NCI-H2171 treated with DMSO at 0.1 percent for 48 hours (cell line): ENCODE data around the gene LCN9.
"Not testable (repeated sequence)": the region's sequence is repeated elsewhere in the genome, so short reads cannot be mapped to it uniquely, and the experiment has no call there.

Experiments
- DNase-seq: peaks from one replicate; lab custom pipeline; 2025; lab: John Stamatoyannopoulos, UW

Gene LCN9

GRCh38 chr9:135647884-135648283 is 15.2 kb upstream of the LCN9 start:
- DNase-seq: no peak

- DNase-seq: peak; percentile 21
Observed at GRCh38 chr9:135648494-135649410, 14.4 kb upstream of the LCN9 start.

- DNase-seq: no peak
Observed at GRCh38 chr9:135649508-135649907, 13.6 kb upstream of the LCN9 start.

GRCh38 chr9:135650408-135650807 is 12.7 kb upstream of the LCN9 start:
- no peak for DNase-seq

DNA sequence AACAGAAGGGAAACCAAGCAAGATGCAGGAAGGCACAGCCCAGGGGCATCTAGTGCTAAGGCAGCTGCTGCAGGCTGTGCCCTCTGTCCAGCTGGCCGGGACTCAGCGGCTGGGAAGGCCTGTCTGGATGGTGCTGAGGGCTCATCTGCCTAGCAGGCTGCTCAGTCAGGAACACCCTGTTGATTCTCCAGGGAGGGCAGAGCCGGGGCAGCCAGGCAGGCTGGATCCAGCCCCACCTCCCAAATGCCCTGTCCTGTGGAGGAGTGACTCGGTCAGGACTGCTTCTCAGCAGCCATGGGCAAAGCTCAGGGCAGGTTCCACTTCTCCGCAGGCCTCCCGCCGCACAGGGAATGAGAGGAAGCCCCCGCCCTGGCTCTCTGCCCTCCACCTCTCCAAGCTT is 7.8 kb upstream of the LCN9 start:
- no peak for DNase-seq

- no peak for DNase-seq
Observed at GRCh38 chr9:135657416-135657815, 5.7 kb upstream of the LCN9 start.

DNA sequence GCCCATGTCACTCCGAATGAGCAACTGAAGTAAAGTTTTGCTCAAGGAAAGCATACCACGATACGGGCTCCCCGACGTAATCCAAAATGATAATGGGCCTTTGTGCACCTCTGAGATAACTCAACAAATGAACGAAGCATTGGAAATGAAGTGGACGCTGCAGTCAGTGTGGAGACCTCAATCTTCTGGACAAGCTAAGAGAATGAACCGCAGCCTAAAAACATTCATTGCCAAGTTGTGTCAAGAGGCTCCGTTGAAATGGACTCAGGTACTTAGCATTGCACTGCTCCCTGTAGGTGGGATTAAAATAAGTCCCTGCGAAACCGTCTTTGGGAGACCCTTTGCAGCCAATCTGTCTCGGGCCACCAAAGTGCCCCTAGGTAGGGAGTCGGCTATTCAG is 3.9 kb upstream of the LCN9 start:
- no peak for DNase-seq

GRCh38 chr9:135660407-135660806 is 2.7 kb upstream of the LCN9 start:
- DNase-seq: no peak

DNA sequence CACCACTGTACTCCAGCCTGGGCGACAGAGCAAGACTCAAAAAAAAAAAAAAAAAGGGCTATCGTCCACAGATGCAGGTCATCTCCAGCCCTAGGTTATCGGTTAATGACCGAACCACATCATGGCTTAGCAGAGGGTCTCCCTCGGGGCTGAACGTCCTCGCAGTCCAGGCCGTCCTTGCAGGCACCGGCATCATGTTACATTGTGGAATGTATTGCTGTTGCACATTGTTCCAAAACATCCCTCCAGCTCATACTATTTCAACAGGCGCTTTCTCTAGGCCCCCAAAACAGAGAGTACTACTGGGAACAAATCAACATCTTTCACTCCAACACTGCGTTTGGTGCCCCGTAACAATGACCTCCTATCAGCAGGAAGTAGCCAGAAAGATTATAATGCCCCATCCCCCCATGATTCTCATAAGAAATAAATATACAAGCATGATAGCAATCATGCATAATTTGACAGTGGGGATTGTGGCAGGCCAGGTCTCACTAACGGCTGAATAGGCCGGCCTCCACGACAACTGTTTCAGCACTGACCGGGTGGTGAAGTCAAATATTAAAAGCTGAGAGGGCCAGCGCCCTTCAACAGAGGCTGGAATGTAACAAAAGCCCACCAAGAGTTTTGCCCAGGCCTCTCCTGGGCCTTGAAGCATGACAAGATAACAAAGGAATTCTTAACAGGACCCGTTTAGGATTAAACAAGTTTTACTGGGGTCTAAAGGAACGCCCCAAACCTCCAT is 1.1 kb upstream of the LCN9 start:
- DNase-seq: no peak

DNA sequence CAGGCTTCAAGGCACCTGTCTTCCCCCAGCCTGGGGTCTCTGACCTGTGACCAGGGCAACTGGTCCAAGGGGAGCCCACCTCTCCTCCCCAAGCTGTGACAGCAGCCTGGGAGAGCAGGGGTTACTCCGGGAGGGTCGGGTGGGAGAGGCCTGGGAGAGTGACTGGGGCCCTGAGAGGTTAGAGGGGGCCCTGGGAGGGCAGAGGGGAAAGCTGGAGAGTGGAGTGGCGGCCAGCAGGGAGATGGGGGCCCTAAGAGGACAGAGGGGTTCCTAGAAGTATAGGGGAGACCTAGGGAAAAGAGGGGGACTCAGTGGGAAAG is 302 bp downstream of the LCN9 start:
- DNase-seq: no peak

- DNase-seq: no peak
Observed at GRCh38 chr9:135663857-135664256, 748 bp downstream of the LCN9 start.

- no peak for DNase-seq
Observed at GRCh38 chr9:135664266-135664665, 1.2 kb downstream of the LCN9 start.

DNA sequence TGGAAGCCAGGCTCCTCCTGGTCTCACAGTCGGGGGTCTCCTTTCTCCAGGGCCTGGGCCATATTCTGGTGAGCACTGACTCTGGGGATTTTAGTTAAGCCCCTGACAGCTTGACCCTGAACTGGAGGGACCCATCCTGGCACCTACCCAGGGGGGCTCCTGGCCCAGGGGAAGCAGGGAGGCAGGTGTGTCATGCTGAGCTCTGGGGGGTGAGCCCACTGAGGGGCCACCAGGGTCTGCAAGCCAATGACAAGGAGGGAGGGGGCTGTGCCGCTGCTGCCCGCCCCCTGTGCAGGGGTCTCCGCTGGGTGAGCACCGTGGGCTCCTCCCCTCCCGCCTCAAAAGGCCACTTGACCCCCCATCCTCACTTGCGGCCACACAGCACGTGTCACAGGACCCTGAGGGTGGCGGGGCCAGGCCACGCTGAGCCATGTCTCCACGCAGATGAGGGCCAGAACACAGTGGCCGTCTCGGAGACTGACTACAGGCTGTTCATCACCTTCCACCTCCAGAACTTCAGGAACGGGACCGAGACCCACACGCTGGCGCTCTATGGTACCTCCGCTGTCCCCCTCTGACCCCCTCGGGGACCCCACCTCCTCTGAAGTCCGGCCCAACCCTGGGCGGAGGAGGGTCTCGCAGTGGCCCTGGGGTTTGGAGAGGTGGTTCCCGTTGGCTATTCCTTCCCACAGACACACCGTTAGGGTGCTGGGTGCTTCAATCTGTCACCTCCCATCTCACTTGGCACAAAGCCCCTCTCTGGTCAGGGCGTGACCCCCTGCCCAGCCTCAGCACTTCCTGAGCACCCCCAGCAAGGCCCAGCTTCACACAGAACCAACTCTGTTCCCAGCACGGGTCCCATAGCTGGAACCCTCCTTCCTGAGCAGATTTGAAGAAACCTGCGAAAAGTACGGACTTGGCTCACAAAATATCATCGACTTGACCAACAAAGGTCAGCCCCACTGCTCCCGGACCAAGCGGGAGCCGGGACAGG is 2.0 kb downstream of the LCN9 start:
- no peak for DNase-seq

- no peak for DNase-seq
Observed at GRCh38 chr9:135665795-135666189, 2.7 kb downstream of the LCN9 start.

GRCh38 chr9:135666534-135667462 is 3.7 kb downstream of the LCN9 start:
- DNase-seq: no peak

- no peak for DNase-seq
Observed at GRCh38 chr9:135667463-135668001, 4.4 kb downstream of the LCN9 start.

- not testable (repeated sequence) for DNase-seq
Observed at GRCh38 chr9:135669018-135669417, 5.9 kb downstream of the LCN9 start.

GRCh38 chr9:135669616-135670285 is 6.6 kb downstream of the LCN9 start:
- DNase-seq: no peak

GRCh38 chr9:135670721-135671590 is 7.8 kb downstream of the LCN9 start:
- DNase-seq: no peak
